Loucy (cell line): Measurements from ENCODE around the gene PRM2.

Experiments
- CTCF ChIP-seq: fragments of 200-600 bp; sonication (generic); conservative IDR thresholded peaks from 2 replicates; pipeline ENCODE4 v1.5.1; 2014; ENCODE audit warnings: mild to moderate bottlenecking, antibody characterized with exemption, low read length
- EZH2phosphoT487 ChIP-seq: fragments of 200-600 bp; IDR thresholded peaks from 2 replicates; pipeline ENCODE4 v1.6.1; 2018; ENCODE audit warnings: antibody characterized with exemption, mild to moderate bottlenecking, moderate library complexity, borderline replicate concordance

GRCh38 chr16:11290102-11290893 lies 14.0 kb upstream of the PRM2 start:
- no peak for TF ChIP-seq CTCF
- no peak for TF ChIP-seq EZH2phosphoT487
